HG02763 (cell line): ENCODE measurements around the gene OR5AR1.
"Not testable (repeated sequence)": the region's sequence is repeated elsewhere in the genome, so short reads cannot be mapped to it uniquely, and the experiment has no call there.

Experiments used
- ATAC-seq: cut with Tn5 transposase; IDR thresholded peaks from one replicate; pipeline ENCODE4 v1.9.1; 2021; ENCODE audit warnings: mild to moderate bottlenecking, moderate library complexity; ENCODE audit not compliant: unreplicated experiment

The OR5AR1 gene

GRCh38 chr11:56663386-56663785 lies at the start of gene OR5AR1:
TSS of gene OR5AR1 (plus strand) at chr11:56663686. CDS start at chr11:56663686, 0 bp downstream.
- no peak for ATAC-seq

GRCh38 chr11:56624661-56625110 lies 38.8 kb upstream of the OR5AR1 start:
- ATAC-seq = no peak

GRCh38 chr11:56625946-56626345 lies 37.5 kb upstream of the OR5AR1 start:
- no peak for ATAC-seq

GRCh38 chr11:56632329-56632728 lies 31.2 kb upstream of the OR5AR1 start:
- no peak for ATAC-seq

GRCh38 chr11:56636861-56637260 lies 26.6 kb upstream of the OR5AR1 start:
- no peak for ATAC-seq

- no peak for ATAC-seq
These were observed 26.0 kb upstream of the OR5AR1 start for GRCh38 chr11:56637500-56637899.

- ATAC-seq = no peak
These were observed 21.1 kb upstream of the OR5AR1 start, which contains the start of gene OR5AP2 for GRCh38 chr11:56642339-56642738. TSS of gene OR5AP2 (minus strand) at chr11:56642439. CDS start at chr11:56642439, 0 bp downstream.

- no peak for ATAC-seq
These were observed 3.7 kb upstream of the OR5AR1 start for GRCh38 chr11:56659755-56660154.

- no peak for ATAC-seq
These were observed 7.5 kb downstream of the OR5AR1 start for GRCh38 chr11:56670984-56671383.

GRCh38 chr11:56688554-56689100 lies 25.1 kb downstream of the OR5AR1 start:
- ATAC-seq = no peak

GRCh38 chr11:56691179-56691578 lies 27.7 kb downstream of the OR5AR1 start:
- ATAC-seq = not testable (repeated sequence)

- no peak for ATAC-seq
These were observed 29.9 kb downstream of the OR5AR1 start for GRCh38 chr11:56693428-56693827.

- ATAC-seq = no peak
These were observed 35.3 kb downstream of the OR5AR1 start, which contains the start of gene OR9G1 for GRCh38 chr11:56698795-56699194. TSS of gene OR9G1 (plus strand) at chr11:56699095. CDS start at chr11:56700388, 1,293 bp downstream.

GRCh38 chr11:56700242-56700913 lies 36.9 kb downstream of the OR5AR1 start:
- no peak for ATAC-seq

GRCh38 chr11:56700914-56701485 lies 37.5 kb downstream of the OR5AR1 start:
- no peak for ATAC-seq

GRCh38 chr11:56705784-56706396 lies 42.4 kb downstream of the OR5AR1 start:
- ATAC-seq = no peak

GRCh38 chr11:56706486-56706885 lies 43.0 kb downstream of the OR5AR1 start:
- no peak for ATAC-seq

- no peak for ATAC-seq
These were observed 50.7 kb downstream of the OR5AR1 start for GRCh38 chr11:56714206-56714605.
